Measurements from ENCODE around the gene FAM83F.

FAM83F gene

DNA sequence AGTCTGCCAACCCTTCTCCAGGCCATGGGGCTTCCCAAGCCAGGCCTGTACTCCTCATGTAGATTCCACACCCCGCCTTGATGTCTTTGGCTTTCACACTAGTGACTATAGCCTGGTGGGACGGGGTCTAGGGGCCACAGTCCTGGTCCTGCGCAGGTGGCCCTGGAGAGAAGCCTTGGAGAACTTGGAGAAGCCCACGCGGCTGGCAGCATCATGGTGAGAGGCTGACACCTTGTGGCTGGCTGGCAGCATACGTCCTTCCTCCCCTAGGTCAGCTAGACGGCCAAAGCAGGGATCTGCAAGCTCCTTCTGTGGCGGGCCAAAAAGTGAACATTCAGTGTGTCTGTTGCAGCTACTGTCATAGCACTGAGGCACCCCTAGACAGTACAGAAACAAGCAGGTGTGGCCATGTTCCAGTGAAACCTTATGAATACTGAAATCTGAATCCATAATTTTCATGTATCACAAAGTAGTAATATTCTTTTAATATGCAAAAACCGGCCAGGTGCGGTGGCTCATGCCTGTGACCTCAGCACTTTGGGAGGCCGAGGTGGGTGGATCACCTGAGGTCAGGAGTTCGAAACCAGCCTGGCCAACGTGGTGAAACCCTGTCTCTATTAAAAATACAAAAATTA, 42.0 kb downstream of the FAM83F start:
- peak; percentile 90 for DNase-seq (ENCODE audit: low spot score)

DNA sequence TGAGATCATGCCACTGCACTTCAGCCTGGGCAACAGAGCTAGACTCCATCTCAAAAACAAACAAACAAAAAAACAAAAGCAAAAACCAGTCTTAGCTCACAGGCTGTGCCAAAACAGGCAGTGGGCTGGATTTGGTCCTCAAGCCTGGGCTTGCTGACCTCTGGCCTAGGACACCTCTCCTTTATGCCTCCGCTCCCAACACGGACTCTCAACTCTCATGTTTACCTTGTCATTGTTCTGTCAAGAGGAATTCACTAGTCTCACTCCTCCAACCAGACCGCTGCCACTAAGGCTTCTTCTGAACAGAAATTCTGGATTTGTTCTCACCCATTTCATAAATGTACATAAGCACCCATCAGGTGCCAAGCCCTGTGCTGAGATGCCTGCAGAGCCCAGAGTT, 42.6 kb downstream of the FAM83F start:
- no peak for DNase-seq (ENCODE audit: low spot score)

DNA sequence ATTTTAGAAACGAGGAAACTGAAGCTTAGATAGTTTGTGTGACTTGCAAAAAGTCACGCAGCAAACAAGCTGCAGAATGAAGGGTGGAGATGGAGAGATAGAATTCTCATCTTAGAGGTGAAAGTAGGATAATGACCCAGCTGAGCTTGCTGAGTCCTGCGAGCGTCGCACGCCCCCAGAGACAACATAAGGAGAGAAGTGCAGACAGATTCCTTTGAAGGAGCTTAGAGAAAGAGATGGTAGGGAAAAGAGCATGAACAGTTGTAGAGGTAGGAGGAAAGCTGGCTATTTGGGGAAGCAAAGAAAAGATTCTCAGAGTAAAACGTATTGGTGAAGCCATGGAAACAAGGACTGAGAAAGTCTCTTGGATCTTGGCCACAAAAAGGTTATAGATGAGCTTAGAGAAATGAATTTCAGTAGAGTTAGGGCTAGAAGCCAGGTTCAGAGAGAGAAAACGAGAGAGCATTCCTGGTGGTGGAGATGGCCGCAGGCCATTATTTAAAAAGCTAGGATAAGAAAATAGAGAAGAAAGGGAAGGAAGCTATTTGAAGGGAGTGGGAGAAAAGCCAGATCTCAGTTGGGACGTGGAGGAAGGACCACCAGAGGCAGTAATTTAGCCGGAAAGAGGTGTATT, 44.8 kb downstream of the FAM83F start:
- DNase-seq (ENCODE audit: low spot score): no peak

DNA sequence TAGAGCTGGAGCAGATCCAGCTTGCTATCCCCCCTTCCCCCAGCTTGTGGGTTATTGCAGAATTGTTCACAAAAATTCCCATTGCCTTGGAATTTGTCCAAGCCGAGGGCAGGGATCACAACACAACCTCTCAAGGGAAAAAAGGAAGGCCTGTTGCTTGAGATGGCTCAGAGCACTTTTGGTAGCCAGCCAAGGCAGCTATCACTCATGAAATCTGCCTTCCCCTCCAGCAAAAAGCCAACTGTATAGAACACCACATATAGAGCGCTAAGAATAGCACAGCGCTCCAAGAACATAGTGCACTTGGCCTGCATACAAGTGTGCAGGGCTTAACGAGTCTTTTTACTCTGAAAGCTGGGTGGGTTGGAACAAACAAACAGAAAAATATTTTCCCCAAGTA, 46.2 kb downstream of the FAM83F start:
- no peak for DNase-seq (ENCODE audit: low spot score)

DNA sequence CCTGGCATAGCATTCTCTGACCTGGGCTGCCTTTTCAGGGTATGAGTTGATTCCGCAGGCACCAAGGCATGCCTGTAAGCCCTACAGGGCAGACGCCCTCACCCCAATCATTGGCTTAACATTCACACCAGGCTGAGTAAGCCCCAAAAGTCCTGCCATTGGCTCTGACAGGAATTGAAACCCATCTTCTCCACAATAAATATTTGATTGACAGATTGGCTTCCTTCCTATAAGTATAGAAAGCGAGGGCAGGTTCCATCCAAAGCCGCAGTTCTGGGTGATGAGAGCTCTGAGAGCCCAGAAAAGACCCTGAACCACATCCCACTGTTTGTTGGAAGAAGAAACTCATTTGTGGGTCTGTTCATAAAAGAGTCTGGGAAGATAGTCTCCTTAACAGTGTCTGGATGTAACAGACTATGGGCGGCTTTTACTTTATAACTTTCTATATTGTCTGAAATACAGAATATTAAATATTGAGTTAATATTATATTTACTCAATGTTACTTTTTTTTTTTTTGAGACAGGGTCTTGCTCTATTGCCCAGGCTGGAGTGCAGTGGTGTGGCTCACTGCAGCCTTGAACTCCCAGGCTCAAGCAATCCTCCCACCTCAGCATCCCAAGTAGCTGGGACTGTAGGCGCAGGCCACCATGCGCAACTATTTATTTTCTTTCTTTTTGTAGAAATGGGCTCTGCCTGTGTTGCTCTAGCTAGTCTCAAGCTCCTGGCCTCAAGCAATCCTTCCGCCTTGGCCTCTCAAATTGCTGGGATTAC, 46.8 kb downstream of the FAM83F start:
- no peak for DNase-seq (ENCODE audit: low spot score)

DNA sequence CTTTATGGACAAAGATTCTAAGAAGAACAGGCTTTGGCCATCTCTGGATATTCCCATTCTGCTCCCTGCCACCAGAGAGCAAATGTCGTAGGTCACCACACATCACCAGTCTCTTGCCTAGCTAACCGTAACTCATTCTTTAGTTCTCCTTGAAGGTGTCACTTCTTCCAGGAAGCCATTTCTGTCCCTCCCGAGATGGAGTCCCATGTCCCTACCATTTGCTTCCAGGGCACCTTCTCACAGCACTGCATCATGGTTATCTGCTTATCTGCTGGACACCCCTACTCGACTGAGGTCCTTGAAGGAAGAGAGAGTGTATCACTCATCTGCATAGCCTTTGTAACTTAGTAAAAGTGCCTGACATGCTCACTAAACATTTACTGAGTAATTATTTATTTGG, 47.6 kb downstream of the FAM83F start:
- no peak for DNase-seq (ENCODE audit: low spot score)

DNA sequence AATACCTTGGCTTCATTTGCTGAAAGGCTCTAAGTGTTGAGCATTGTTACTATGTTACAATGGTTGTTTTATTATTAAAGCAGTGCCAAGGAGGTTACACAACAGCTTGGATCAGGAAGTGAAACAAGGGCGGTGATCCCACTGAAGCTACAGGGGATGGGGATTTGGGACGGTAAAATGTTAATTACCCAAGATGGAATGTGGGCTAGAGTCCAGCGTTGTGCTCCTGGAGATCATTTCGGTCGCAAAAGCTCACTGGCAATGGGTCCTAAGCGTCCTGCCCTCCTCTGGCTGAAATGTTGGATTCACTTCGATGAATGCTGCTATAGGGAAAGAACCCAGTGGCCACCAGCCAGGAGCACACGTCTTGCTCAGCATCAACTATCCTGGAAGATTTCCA, 48.3 kb downstream of the FAM83F start:
- no peak for DNase-seq (ENCODE audit: low spot score)

DNA sequence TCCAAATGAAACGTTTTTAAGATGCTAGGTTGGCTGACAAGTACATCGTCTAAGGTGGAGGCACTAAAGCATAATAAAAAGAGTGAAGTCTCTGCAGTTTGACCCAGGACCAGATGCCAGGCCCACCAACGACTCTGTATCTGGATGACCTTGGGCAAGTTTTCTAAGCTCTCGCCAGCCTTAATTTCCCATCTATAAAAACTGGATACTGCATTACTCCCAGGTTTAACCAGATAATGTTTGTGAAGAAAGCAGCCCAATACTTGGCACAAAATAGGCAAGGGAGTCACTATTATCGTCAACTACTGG, 49.0 kb downstream of the FAM83F start:
- no peak for DNase-seq (ENCODE audit: low spot score)

DNA sequence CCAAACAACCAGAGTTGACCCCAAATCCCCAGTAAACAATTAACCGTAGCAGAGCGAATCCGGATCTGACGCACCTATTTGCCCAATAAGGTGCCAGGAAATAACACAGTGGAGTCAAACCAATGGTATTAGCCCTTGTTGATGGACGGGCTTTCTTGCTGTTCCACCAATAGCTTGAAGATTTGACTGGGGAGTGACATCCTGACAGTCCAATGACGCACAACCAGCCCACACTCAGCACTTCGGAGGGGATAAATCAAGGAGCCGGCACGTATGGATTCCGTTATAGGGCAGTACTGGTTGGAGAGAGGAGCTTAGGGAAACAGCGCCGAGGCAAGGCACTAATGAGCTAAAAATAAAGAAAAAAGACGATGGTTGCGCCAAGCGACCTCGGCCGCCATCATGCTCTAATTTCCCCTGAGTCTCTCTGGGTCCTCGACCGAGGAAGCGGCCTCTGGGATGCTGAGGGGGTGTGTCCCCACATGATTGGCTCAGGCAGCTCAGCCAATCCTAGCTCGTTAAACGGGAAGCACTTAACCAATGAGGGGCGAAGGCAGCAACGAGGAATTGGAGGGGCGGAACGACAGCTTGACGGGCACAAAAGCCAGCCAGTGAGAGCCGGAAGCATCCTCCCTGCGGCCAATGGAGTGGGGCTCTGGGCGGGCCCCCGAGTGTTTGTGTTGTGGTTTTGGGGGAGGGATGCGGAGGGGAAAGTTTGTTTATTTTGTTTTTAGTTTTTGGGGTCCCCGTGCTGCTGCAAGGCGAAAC, 49.5 kb downstream of the FAM83F start:
- peak; percentile 98 for DNase-seq (ENCODE audit: low spot score)

DNA sequence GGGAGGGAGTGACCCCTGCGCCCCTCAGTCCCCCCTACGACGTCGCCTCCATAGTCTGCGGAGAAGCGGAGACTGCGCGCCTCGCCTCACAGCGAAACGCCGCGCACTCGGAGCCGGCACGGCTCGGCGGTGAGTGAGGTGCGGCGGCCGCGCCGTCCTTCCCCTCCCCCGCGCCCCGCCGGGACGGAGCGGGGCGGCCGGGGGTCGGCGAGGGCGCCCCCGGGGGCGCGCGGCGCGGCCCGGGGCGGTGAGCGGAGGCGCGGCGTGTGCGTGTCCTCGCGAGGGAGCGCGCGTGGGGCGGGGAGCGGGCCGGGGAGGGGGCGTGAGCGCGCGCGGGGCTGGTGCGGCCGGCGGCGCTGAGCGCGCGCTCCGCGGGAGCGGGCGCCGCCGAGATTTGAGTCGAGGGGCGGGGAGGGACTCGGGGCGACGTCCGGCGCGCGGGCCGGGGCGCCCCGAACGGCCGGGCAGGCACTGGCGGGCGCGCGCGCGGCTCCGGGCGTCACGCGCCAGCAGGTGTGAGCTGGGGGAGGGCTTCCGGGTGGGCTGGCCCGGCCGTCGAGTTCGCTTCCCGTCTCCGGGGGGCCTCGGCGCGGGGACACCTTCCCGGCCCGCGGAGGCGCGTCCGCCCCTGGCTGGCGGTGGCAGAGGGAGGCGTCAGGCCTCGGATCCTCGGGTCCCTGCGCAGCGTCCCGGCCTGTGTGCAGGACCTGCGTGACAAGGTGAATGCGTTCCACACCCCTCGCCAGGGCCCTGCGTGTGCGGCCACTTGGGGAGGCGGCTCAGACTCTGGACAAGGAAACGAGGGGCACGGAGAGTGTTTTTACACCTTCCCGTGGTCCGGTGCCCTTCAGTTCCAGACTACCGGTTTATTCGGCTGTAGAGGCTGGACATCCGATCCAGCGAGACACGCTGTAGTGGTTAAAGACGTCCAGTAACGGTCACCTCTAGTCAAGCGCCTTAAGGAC, 50.4 kb downstream of the FAM83F start:
- peak; percentile 47 for DNase-seq (ENCODE audit: low spot score)

DNA sequence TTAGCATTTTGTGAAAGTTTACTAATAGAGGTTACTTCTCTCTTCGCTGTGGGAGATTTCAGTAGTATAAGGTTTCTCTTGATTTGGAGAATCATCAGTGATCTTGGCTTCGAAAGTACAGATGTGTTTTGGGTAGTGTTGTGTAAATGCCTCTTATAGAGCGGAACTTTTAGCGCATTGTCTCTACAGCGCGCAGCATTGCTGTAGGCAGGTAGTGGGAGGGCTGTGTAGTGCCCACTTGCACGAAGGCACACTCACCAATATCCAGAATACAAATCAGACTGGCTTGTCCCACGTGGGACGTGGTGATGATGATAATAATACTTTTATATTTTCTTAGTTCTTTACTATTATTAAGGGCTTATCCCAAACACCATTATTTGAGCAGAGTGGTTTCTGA, 51.4 kb downstream of the FAM83F start:
- no peak for DNase-seq (ENCODE audit: low spot score)

DNA sequence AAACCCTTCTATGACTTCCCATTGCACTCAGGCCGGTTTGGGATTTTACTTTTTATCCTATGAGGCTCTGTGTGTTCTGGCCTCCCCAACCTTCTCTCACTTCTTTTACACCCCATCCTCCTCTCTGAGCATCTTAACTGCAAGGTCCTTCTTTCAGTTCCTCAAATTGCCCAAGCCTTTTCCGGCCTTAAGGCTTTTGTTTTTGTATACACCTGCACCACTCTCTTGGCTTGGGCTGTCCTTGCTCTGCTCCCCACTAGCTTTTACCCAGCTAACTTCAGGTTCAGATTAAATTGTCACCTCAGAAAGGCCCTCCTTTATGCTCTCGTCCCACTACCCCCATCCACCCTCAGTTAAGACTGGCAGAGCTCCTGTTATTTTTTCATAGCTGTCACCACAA, 55.5 kb downstream of the FAM83F start:
- no peak for DNase-seq (ENCODE audit: low spot score)

DNA sequence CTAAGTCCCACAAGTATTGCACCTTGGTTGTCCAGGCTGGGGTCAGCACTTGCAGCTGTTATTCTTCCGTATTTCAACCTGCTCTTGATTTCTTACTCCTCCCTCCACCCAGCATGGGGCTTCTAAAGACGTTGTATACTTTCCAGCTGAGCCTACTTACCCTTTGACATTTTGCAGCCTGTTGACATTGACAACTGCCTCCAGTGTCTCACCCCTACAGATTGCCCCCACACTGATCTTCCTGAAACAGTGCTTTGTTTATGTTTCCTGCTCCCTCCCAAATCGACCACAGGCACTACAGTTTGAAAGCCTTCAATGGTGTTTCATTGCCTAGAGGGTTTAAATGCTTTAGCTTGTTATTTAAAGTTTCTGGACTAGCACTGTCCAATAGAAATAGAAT, 56.6 kb downstream of the FAM83F start:
- no peak for DNase-seq (ENCODE audit: low spot score)

DNA sequence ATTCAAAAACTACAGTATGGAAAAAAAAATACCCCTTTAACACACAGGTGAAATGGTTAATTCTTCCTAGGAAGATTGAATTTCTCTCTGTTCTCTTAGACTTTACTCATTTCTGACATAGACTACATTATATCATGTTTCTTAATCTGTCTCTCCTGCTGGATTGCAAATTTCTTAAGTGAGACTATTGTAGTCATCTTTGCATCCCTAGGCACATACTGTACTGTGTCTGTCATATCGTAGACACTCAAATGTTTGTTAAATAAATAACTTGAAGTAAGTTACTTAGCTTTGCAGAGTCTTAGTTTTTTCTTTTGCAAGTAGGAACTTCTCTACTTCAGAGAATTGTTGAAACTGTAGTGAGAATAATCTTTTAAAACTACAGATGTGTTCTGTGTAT, 58.7 kb downstream of the FAM83F start:
- DNase-seq (ENCODE audit: low spot score): no peak

DNA sequence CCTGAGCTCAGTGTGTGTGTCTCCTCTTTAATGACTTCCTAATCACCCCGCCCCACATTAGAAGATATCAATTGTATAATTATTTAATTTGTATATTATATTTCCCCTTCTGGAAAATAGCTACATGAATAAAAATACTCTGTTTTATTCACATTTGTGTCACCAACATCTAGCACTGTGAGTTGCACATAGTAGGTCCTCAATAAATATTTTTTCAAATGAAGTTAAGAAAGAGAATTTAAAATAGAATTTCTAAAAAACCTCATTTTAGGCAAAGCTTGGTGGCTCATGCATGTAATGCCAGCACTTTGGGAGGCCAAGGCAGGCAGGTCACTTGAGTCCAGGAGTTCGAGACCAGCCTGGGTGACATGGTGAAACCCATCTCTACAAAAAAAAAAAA, 59.7 kb downstream of the FAM83F start:
- no peak for DNase-seq (ENCODE audit: low spot score)

DNA sequence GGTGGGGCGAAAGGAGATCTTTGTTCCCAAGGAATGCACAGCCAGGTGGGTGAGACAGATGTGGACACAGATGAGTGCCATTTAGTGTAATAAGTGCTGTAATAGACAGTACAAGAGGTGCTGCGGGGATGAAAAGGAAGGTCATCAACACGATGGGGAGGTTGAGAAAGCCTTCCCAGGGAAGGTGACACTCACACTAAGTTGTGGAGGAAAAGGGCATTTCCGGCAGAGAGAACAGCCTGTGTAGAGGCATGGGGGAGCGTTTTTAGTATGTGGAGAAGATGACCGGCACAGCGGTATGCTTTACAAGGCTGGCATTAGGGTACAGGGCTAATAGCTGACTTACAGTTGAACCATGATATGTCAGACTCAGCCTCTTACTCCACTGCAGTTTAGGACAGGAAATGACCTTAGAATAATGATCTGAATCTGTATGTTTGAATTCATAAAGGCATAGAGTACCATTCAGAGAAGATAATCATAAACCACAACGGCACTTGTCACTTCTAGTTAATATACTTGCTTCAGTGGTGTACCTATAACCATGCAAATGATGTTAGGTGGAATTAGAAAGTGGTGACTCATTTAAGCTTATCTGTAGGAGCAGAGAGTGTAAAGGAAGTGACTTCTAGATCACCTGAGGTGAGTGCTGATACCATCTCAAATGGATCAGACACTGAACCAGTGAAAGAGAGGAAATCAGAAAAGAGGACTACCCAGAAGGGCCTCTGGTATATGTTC, 60.6 kb downstream of the FAM83F start:
- no peak for DNase-seq (ENCODE audit: low spot score)

DNA sequence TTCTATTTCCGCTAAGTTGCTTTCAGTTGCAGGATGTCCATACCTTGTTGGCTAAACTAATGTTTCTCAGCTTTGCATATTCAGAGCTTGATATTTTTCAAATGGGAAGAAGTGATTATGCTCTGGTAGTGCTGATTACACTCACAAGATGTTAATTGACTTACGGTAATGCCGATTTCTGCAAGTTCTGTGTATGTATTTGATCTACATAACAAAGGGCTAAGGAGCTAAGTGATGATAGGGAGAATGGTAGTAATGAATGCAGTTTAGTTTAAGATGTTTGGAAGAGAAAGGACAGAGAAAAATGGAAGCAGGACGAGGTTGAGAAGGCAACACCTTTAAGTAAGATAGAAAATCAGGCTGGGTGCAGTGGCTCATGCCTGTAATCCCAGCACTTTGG, 61.4 kb downstream of the FAM83F start:
- DNase-seq (ENCODE audit: low spot score): no peak

DNA sequence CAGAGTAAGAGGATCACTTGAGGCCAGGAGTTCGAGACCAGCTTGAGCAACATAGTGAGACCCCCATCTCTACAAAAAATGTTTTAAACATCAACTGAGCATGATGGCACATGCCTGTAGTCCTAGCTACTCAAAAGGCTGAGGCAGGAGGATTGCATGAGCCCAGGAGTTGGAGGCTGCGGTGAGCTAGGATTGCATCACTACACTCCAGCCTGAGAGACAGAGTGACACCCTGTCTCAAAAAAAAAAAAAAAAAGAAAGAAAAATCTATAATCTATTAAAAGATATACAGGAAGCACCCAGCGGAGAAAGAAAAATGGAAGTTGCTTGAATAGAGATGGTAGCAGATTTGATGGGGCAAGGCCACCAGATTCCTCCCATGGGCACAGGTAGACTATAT, 61.8 kb downstream of the FAM83F start:
- no peak for DNase-seq (ENCODE audit: low spot score)

DNA sequence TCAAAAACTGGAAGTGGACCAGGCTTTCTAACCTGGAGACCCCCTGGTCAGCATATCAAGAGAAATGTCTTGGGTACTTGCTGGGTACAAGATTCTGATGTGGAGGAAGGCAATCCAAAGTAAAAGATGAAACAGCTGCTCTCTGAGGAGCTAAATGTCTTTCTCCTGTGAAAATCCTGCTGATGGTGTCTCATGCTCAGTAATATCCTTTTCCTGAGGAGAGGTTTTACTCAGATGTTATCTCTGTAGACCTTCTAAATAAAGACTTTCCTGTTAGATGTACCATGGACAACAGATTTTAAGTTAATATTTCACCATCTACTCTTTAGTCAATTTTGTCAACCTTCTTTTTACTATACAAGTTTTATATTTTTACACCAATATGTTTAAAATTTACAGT, 62.9 kb downstream of the FAM83F start:
- no peak for DNase-seq (ENCODE audit: low spot score)

DNA sequence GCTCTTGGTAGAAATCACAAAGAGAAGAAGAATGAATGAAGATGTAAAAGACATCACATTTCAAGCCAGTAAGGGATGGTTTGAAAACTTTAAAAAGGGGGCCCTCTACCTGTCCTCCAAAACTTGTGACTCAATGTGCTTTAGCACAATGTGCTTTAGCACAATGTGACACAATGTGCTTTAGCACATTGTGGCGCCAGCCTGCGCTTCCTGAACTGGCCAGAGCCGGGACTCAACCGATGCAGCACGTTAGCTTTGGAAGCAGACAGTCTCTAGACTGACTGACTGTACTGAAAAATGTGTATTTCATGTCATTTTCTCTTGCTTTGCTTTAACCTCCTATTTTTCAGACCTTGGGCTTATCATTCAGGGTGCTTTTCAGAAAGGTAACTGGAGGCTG, 63.5 kb downstream of the FAM83F start:
- DNase-seq (ENCODE audit: low spot score): no peak

DNA sequence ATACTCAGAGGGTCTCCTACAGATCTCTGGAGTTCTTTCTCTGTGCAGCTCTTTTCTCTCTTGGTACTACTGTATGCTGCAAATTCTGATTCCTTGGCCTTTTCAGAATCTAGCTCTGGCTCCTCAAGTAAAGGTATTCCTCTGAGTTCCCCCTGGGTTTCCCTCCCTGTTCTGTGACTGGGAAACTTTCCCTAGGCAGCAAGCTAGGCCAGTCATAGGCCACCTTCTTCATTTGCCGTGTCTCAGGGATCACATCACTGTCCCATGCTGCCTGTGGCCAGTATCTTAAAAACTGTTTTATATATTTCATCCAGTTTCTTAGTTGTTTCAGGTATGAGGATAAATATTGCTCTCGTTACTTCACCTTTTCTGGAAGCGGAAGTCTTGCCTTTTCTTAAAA, 71.2 kb downstream of the FAM83F start:
- DNase-seq (ENCODE audit: low spot score): no peak
